ENCODE data around the gene SLC7A8.
"Not testable (repeated sequence)": the region's sequence is repeated elsewhere in the genome, so short reads cannot be mapped to it uniquely, and the experiment has no call there.

GRCh38 chr14:23199141-23199540, 15.7 kb upstream of the SLC7A8 start:
- TF ChIP-seq POLR2A (IDR thresholded peaks at IDR 0.05) = not testable (repeated sequence)
- TF ChIP-seq, protein P1, sequence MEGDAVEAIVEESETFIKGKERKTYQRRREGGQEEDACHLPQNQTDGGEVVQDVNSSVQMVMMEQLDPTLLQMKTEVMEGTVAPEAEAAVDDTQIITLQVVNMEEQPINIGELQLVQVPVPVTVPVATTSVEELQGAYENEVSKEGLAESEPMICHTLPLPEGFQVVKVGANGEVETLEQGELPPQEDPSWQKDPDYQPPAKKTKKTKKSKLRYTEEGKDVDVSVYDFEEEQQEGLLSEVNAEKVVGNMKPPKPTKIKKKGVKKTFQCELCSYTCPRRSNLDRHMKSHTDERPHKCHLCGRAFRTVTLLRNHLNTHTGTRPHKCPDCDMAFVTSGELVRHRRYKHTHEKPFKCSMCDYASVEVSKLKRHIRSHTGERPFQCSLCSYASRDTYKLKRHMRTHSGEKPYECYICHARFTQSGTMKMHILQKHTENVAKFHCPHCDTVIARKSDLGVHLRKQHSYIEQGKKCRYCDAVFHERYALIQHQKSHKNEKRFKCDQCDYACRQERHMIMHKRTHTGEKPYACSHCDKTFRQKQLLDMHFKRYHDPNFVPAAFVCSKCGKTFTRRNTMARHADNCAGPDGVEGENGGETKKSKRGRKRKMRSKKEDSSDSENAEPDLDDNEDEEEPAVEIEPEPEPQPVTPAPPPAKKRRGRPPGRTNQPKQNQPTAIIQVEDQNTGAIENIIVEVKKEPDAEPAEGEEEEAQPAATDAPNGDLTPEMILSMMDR (IDR thresholded peaks at IDR 0.05) = not testable (repeated sequence)
